GM12873 (cell line): Measurements from ENCODE around the gene FAM120B.

Experiments
- TF ChIP-seq, protein P1 (sequence below): IDR thresholded peaks from 2 replicates; pipeline ENCODE4 v1.5.1; 2012; ENCODE audit warnings: low read depth, mild to moderate bottlenecking, moderate library complexity, low read length, control low read depth; ENCODE audit not compliant: insufficient read depth; ENCODE audit errors: missing control alignments

The FAM120B gene

DNA sequence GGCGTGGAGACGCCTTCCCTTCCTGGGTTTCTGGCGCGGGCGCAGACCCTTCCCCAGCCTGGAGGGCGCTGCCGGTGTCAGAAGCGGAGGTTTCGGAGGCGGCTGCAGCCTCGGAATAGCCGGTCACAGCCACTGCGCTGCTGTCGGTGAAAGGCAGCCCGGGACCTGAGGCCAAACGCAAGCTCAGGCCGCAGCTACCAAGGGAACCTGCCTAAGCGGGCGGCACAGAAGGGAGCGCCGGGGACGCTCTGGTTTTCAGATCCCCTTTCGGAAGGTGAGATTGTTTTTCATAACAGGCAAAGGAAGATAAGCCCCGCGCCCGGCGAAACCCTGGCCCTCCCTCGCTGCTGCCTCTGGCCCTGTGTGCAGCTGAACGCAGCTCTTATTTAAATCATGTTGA lies 116.5 kb downstream of the FAM120B start:
- TF ChIP-seq, protein P1, sequence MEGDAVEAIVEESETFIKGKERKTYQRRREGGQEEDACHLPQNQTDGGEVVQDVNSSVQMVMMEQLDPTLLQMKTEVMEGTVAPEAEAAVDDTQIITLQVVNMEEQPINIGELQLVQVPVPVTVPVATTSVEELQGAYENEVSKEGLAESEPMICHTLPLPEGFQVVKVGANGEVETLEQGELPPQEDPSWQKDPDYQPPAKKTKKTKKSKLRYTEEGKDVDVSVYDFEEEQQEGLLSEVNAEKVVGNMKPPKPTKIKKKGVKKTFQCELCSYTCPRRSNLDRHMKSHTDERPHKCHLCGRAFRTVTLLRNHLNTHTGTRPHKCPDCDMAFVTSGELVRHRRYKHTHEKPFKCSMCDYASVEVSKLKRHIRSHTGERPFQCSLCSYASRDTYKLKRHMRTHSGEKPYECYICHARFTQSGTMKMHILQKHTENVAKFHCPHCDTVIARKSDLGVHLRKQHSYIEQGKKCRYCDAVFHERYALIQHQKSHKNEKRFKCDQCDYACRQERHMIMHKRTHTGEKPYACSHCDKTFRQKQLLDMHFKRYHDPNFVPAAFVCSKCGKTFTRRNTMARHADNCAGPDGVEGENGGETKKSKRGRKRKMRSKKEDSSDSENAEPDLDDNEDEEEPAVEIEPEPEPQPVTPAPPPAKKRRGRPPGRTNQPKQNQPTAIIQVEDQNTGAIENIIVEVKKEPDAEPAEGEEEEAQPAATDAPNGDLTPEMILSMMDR = no peak

DNA sequence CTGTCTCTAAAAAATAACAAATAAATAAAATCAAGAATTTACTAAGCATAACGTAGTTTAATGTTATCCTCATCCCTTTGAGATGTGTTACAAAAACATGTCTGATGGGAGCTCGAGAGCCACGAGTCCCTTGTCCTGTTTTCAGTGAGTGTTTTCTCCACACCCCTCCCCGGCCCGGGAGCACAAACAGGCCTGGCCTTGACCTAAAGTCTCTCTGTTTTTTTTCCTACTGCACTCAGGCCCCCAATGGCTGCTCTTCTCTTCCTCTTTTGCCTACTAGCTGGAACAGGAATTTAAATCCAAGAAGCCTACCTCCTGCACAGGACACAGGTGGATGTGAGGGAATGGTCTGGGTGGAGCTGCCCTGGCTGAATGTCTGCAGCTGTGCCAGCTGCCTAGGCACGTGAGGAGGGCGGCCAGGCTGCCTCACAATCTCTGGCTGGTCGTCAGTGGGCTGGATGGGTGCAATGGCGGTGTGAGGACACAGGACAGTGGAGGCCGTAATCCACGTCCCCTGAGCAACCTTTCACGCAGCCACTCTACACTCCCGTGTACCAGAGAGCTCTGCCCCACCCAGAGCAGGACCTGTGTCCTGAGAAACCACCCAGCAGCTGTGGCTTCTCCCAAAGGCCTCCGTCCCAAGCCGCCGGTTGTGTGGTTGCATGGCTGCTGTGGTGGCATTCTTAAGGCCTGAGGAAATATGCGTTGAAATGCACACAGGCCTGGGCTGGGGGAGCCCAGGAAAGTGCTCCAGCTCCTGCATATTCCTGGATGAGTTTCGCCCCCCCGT lies 117.5 kb downstream of the FAM120B start:
- TF ChIP-seq, protein P1 = no peak

DNA sequence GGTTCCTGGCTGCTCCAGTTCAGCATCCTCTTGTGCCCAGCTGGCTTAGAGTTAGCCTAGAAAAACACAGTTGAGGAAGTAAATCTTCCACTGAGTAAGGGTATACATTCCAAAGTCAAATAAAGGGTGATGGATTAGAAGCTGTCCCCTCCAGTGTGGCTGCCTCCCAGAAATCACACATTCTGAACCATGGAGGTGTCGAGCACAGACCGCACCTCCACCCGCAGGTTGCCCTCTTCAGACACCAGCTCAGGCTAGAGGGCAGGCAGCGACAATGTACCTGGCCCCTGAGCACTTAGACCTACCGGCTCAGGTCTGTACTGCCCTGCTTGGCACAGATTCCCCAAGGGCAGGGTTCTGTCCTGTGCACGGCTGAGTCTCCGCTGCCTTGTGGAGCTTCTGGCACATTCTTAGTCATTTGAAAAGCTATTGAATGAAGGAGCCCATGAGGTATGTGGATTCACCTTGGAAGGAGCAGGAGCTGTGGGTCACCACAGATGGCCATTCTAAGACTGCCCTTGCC lies 118.1 kb downstream of the FAM120B start:
- TF ChIP-seq, protein P1 = no peak

DNA sequence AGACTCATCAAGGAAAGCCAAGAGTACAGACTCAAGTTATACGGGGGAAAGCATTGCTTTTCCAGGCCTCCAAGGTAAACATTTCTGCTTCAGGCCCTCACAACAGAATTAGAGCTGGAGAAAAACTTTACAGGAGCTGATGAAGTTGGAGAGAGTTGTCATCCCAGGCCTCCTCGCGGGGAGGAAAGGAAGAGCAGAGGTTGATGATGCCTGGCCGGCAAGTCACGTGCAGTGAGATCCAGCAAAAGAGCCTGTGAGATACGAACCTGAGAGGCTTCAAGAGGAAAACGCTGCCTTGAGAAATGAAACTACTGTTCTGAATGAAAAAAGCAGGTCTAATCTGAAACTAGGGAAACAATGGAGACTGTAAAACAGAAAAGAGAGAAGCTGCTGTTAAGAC lies 122.9 kb downstream of the FAM120B start:
- TF ChIP-seq, protein P1 = no peak

DNA sequence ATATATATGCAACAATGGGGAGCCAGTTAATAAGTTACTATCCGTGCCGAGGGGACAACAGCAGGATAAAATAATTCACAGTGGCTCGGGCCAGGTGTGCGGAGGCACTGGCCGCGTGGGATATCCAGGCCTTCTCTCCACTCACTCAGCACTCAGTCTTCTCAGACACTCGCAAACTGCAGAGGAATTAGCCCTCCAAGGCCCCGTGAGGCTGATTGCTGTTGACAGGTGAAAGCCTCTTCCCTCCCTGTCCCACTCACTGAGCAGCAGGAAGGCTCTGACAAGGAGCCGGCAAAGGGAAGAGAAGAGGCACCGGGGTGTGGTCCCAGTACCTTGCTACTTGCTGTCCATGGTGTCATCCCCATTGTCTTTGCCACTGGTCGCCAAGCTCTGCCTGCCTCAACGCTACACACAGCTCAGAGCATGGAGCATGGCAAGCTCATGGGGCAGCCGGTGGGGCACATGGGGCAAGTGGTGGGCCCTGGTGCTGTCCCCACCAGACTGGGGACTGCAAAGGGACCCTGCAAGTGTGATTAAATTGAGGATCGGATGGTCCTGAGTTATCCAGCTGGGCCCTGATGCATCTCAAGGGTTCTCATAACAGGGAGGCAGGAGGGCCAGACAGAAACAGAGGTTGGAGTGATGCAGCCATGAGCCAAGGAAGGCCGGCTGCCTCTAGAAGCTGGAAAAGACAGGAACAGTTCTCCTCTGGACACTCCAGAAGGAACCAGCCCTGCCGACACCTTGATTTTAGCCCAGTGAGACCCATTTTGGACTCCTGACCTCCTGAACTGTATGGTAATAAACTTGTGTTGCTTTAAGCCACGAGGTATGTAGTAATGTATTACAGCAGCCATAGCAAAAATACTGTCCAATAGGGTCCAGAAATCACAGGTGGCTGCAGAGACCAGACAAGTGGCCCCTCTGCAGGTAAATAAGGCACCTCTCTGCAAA lies 126.9 kb downstream of the FAM120B start:
- TF ChIP-seq, protein P1 = no peak

DNA sequence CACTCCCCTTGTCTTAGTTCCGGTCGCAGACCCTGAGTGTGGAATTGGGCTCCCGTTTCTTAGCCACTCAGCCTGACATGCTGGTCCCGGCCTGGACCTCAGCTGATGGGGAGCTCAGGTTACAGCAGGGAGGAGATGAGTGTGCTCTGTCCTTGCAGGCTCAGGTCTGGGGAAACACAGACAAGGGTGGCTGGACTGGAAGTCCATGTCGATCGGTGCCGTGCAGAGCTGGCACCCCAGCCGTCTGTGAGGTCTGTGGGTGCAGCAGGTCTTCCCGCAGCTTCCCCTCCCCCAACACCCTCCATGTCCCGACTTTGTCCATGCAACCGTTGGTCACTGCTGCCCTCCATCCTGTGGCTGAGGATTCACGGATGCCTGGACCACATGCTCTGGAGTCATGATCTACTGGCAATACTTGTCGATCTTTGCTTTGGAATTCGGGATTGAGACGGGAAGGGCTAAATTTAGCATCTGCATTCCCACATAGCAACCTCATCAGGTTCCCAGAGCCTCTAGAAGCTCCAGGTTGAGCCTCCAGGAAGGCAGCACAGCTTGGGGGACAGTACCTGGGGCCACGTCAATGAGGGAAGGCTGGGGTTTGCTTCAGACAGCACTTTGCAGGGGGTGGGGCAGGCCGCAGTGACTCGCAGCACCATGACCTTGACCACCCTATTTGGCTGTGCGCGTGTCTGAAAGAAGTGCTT lies 127.7 kb downstream of the FAM120B start:
- TF ChIP-seq, protein P1 = no peak

DNA sequence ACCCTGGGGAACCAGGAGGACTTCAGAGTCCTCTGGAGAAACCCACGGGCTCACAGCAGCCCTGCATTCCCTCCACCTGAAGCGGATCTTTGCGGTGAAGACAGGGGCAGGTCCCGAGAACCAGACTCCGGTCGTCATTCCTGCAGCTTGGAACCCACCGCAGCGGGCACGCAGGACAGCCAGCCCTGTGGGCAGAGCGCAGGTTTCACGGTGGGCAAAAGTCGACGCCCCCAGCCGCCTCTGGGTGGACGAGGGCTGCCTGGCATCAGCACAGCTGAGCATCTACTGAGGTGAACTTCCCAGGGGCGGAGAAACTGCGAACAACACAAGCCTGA lies 128.2 kb downstream of the FAM120B start:
- TF ChIP-seq, protein P1 = no peak
